Measurements from ENCODE around the gene GRAP2. TPM values are rescaled to one million over a fixed set of nuclear protein-coding genes. Genes with fewer than 3 reads are reported as not detected.

The GRAP2 gene
- total and polyA plus RNA-seq, 4 donors, result 1.9 to 6.9 (median 4.2) TPM

GRCh38 chr22:40009292-40009774 is 108.4 kb downstream of the GRAP2 start:
- Histone ChIP-seq H3K4me1 (ENCODE audit: control insufficient read depth in 5 of 5, insufficient read depth in 5 of 5, low read length in 5 of 5) (peaks cover 0 to 13% (median 0%) of the 10 kb centered on the region in 5 donors), H3K27me3 (ENCODE audit: control insufficient read depth in 3 of 3, insufficient read depth in 3 of 3, low read length in 2 of 3) (peaks cover 0 to 43% (median 29%) of the 10 kb centered on the region in 3 donors), H3K27ac (ENCODE audit: low read depth in 1 of 2, low read length in 1 of 2) (no peak overlapping the region), H3K9me3 (ENCODE audit: control insufficient read depth in 4 of 4, insufficient read depth in 3 of 4, low read length in 3 of 4) (no peaks in the 10 kb centered on the region), H3K36me3 (ENCODE audit: control insufficient read depth in 4 of 4, insufficient read depth in 4 of 4, low read length in 4 of 4) (no peaks in the 10 kb centered on the region), H3K9ac (ENCODE audit: insufficient read depth in 1 of 2, low read length in 2 of 2) (no peak overlapping the region), H3K4me3 (no peak overlapping the region)
- no peak for ATAC-seq (ENCODE audit: insufficient read depth, low FRiP score)
- 24 to 27% methylated on average over 11 of the region's 11 CpGs for WGBS, 2 donors
- DNase-seq, result peak in 1 of 3 donors; percentile 28
- no peak for TF ChIP-seq CTCF (IDR thresholded peaks at IDR 0.05; ENCODE audit: control extremely low read depth, extremely low read depth)

- Histone ChIP-seq H3K4me3 (no peak overlapping the region), H3K27me3 (ENCODE audit: control insufficient read depth in 3 of 3, insufficient read depth in 3 of 3, low read length in 2 of 3) (peaks cover 0 to 43% (median 29%) of the 10 kb centered on the region in 3 donors), H3K27ac (ENCODE audit: low read depth in 1 of 2, low read length in 1 of 2) (no peak overlapping the region), H3K36me3 (ENCODE audit: control insufficient read depth in 4 of 4, insufficient read depth in 4 of 4, low read length in 4 of 4) (no peaks in the 10 kb centered on the region), H3K9me3 (ENCODE audit: control insufficient read depth in 4 of 4, insufficient read depth in 3 of 4, low read length in 3 of 4) (no peaks in the 10 kb centered on the region), H3K9ac (ENCODE audit: insufficient read depth in 1 of 2, low read length in 2 of 2) (peak overlapping the region in 1 of 2 donors; percentile 7), H3K4me1 (ENCODE audit: control insufficient read depth in 5 of 5, insufficient read depth in 5 of 5, low read length in 5 of 5) (peaks cover 0 to 13% (median 0%) of the 10 kb centered on the region in 5 donors)
- no peak for TF ChIP-seq CTCF (IDR thresholded peaks at IDR 0.05; ENCODE audit: control extremely low read depth, extremely low read depth)
- 38 to 47% methylated on average over 24 of the region's 24 CpGs for WGBS, 2 donors
- ATAC-seq (ENCODE audit: insufficient read depth, low FRiP score) (no peak), DNase-seq (peak in 1 of 3 donors; percentile 25)
Measured at GRCh38 chr22:40009951-40010671, 109.2 kb downstream of the GRAP2 start.

- Histone ChIP-seq H3K27ac (ENCODE audit: low read depth in 1 of 2, low read length in 1 of 2) (no peak overlapping the region), H3K36me3 (ENCODE audit: control insufficient read depth in 4 of 4, insufficient read depth in 4 of 4, low read length in 4 of 4) (no peaks in the 10 kb centered on the region), H3K9ac (ENCODE audit: insufficient read depth in 1 of 2, low read length in 2 of 2) (no peak overlapping the region), H3K4me1 (ENCODE audit: control insufficient read depth in 5 of 5, insufficient read depth in 5 of 5, low read length in 5 of 5) (peaks cover 0 to 13% (median 0%) of the 10 kb centered on the region in 5 donors), H3K9me3 (ENCODE audit: control insufficient read depth in 4 of 4, insufficient read depth in 3 of 4, low read length in 3 of 4) (no peaks in the 10 kb centered on the region), H3K4me3 (no peak overlapping the region), H3K27me3 (ENCODE audit: control insufficient read depth in 3 of 3, insufficient read depth in 3 of 3, low read length in 2 of 3) (peaks cover 0 to 43% (median 29%) of the 10 kb centered on the region in 3 donors)
- no peak for ATAC-seq (ENCODE audit: insufficient read depth, low FRiP score)
- no peak for TF ChIP-seq CTCF (IDR thresholded peaks at IDR 0.05; ENCODE audit: control extremely low read depth, extremely low read depth)
- 84 to 90% methylated on average over 6 of the region's 6 CpGs for WGBS, 2 donors
- no peak for DNase-seq
Measured at GRCh38 chr22:40010746-40011145, 109.9 kb downstream of the GRAP2 start.

Measured in lung (tissue), 12 donors.